H1 (cell line): ENCODE data around the gene NEURL1B.

Source experiments
- CREB1 ChIP-seq: IDR thresholded peaks from 2 replicates; pipeline ENCODE4 v1.6.1; 2012; ENCODE audit warnings: inconsistent platforms
- EZH2 ChIP-seq: fragments of 200-600 bp; sonication (generic); IDR thresholded peaks from 2 replicates; pipeline ENCODE4 v1.7.1; 2012; ENCODE audit warnings: low read depth, mild to moderate bottlenecking, moderate library complexity, low read length, inconsistent platforms; ENCODE audit not compliant: severe bottlenecking
- FOSL1 ChIP-seq: IDR thresholded peaks from 2 replicates; pipeline ENCODE4 v1.6.1; 2011; ENCODE audit warnings: mild to moderate bottlenecking, low read depth, low read length, moderate library complexity; ENCODE audit not compliant: insufficient read depth
- POLR2A ChIP-seq, 2 experiments: IDR thresholded peaks; 1 replicate in 1 of 2; 2 replicates in 1 of 2; pipeline ENCODE4 v1.6.1; 2011; ENCODE audit warnings: low read depth in 2 of 2, low read length in 2 of 2, mild to moderate bottlenecking in 2 of 2; ENCODE audit errors: control extremely low read depth in 1 of 2
- POLR2AphosphoS5 ChIP-seq: IDR thresholded peaks from 2 replicates; pipeline ENCODE4 v1.6.1; 2011; ENCODE audit warnings: low read depth, low read length
- RAD21 ChIP-seq, 2 experiments: IDR thresholded peaks in 1 of 2; conservative IDR thresholded peaks in 1 of 2; 2 replicates each; pipeline ENCODE4 v1.6.1; 2011; ENCODE audit warnings: low read depth in 2 of 2, low read length in 2 of 2, improper control_type of control experiment in 1 of 2, inconsistent platforms in 1 of 2, mild to moderate bottlenecking in 1 of 2, moderate library complexity in 1 of 2
- SIN3A ChIP-seq, 2 experiments: IDR thresholded peaks in 1 of 2; conservative IDR thresholded peaks in 1 of 2; 2 replicates each; pipeline ENCODE4 v1.6.1; 2011 to 2012; ENCODE audit warnings: low read length in 2 of 2, improper control_type of control experiment in 1 of 2, low read depth in 1 of 2, mild to moderate bottlenecking in 1 of 2
- ZNF274 ChIP-seq: IDR thresholded peaks from 2 replicates; pipeline ENCODE4 v1.7.0; 2012; ENCODE audit warnings: low read length, borderline replicate concordance; ENCODE audit errors: extremely low read depth
- TF ChIP-seq, protein P1 (sequence below), 3 experiments: IDR thresholded peaks; 1 replicate in 2 of 3; 2 replicates in 1 of 3; pipeline versions ENCODE4 v1.5.1 to v1.6.1; 2011; ENCODE audit warnings: low read length in 3 of 3, mild to moderate bottlenecking in 3 of 3, inconsistent platforms in 2 of 3, low read depth in 1 of 3, moderate library complexity in 1 of 3; ENCODE audit not compliant: insufficient read depth in 1 of 3; ENCODE audit errors: control extremely low read depth in 1 of 3

DNA sequence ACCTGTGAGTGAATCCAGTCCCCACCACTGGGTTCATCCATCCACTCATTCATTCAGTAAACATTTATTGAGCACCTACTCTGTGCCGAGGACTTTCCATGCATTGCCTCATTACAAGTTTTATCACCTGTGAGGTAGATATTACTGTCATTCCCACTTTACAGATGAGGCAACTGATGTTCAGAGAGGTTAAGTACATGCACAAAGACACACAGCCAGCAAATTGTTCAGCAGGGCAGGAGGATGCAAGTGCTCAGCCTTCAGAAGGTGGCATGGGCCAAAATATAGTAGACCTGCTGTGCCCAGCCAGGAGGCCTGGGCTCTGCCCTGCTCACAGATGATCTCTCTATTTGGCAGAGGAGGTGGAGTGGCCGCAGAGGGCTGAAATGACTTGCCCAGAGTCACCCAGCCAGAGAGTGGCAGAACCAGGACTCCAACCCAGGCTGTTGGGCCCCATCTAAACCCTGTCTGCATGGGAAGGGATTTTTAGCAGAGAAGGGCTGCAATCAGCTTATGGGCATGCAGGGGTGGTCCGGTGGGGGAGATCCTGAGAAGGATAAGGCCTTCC is 7.6 kb upstream of the NEURL1B start:
- TF ChIP-seq CREB1, result no peak
- TF ChIP-seq SIN3A (conservative IDR thresholded peaks at IDR 0.05 in 1 of 2, IDR thresholded peaks at IDR 0.05 in 1 of 2; ENCODE audit: low read depth in 1 of 2, low read length in 2 of 2), result no peak
- TF ChIP-seq POLR2AphosphoS5, result no peak
- TF ChIP-seq, protein P1, sequence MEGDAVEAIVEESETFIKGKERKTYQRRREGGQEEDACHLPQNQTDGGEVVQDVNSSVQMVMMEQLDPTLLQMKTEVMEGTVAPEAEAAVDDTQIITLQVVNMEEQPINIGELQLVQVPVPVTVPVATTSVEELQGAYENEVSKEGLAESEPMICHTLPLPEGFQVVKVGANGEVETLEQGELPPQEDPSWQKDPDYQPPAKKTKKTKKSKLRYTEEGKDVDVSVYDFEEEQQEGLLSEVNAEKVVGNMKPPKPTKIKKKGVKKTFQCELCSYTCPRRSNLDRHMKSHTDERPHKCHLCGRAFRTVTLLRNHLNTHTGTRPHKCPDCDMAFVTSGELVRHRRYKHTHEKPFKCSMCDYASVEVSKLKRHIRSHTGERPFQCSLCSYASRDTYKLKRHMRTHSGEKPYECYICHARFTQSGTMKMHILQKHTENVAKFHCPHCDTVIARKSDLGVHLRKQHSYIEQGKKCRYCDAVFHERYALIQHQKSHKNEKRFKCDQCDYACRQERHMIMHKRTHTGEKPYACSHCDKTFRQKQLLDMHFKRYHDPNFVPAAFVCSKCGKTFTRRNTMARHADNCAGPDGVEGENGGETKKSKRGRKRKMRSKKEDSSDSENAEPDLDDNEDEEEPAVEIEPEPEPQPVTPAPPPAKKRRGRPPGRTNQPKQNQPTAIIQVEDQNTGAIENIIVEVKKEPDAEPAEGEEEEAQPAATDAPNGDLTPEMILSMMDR (IDR thresholded peaks at IDR 0.05; ENCODE audit: control extremely low read depth in 1 of 3, insufficient read depth in 1 of 3, low read depth in 1 of 3, low read length in 3 of 3), result no peak
- TF ChIP-seq RAD21 (IDR thresholded peaks at IDR 0.05 in 1 of 2, conservative IDR thresholded peaks at IDR 0.05 in 1 of 2; ENCODE audit: low read depth in 2 of 2, low read length in 2 of 2), result no peak
- no peak for TF ChIP-seq POLR2A (IDR thresholded peaks at IDR 0.05; ENCODE audit: control extremely low read depth in 1 of 2, low read depth in 2 of 2, low read length in 2 of 2)
- TF ChIP-seq EZH2, result no peak
- no peak for TF ChIP-seq FOSL1
- TF ChIP-seq ZNF274, result no peak
